WERI-Rb-1 (cell line): ENCODE measurements around the gene FAM83E.
"Not testable (repeated sequence)": the region's sequence is repeated elsewhere in the genome, so short reads cannot be mapped to it uniquely, and the experiment has no call there.

ENCODE experiments used
- DNase-seq: peaks from one replicate; pipeline ENCODE4 v3.0.0-alpha.2; 2020
- H3K27ac ChIP-seq: fragments of 250-450 bp; sonication (Bioruptor Pico); 2 replicates; pipeline ENCODE4 v1.5.1; 2020; ENCODE audit warnings: mild to moderate bottlenecking, moderate library complexity
- H3K27me3 ChIP-seq: fragments of 250-450 bp; sonication (Bioruptor Pico); 2 replicates; pipeline ENCODE4 v1.5.1; 2021; ENCODE audit warnings: mild to moderate bottlenecking, low read depth, moderate library complexity; ENCODE audit not compliant: insufficient read depth, severe bottlenecking
- H3K36me3 ChIP-seq: fragments of 250-450 bp; sonication (Bioruptor Pico); 2 replicates; pipeline ENCODE4 v1.5.1; 2020; ENCODE audit warnings: mild to moderate bottlenecking, moderate library complexity
- H3K4me3 ChIP-seq: 2 replicates; pipeline ENCODE4 v1.5.1; 2011; ENCODE audit warnings: low read depth, mild to moderate bottlenecking, control low read depth, low read length
- H3K9me3 ChIP-seq: fragments of 250-450 bp; sonication (Bioruptor Pico); 2 replicates; pipeline ENCODE4 v1.5.1; 2021; ENCODE audit warnings: mild to moderate bottlenecking, moderate library complexity; ENCODE audit not compliant: severe bottlenecking
- TF ChIP-seq, protein P1 (sequence below): IDR thresholded peaks from 2 replicates; pipeline ENCODE4 v1.5.1; 2011; ENCODE audit warnings: low read depth, mild to moderate bottlenecking, control low read depth, inconsistent platforms, low read length

Gene FAM83E

GRCh38 chr19:48588670-48589401, 26.0 kb downstream of the FAM83E start:
- Histone ChIP-seq H3K9me3 (no peaks in the 10 kb centered on the region), H3K4me3 (peak overlapping the region; percentile 39), H3K36me3 (no peaks in the 10 kb centered on the region), H3K27me3 (no peaks in the 10 kb centered on the region), H3K27ac (no peak overlapping the region)
- TF ChIP-seq, protein P1, sequence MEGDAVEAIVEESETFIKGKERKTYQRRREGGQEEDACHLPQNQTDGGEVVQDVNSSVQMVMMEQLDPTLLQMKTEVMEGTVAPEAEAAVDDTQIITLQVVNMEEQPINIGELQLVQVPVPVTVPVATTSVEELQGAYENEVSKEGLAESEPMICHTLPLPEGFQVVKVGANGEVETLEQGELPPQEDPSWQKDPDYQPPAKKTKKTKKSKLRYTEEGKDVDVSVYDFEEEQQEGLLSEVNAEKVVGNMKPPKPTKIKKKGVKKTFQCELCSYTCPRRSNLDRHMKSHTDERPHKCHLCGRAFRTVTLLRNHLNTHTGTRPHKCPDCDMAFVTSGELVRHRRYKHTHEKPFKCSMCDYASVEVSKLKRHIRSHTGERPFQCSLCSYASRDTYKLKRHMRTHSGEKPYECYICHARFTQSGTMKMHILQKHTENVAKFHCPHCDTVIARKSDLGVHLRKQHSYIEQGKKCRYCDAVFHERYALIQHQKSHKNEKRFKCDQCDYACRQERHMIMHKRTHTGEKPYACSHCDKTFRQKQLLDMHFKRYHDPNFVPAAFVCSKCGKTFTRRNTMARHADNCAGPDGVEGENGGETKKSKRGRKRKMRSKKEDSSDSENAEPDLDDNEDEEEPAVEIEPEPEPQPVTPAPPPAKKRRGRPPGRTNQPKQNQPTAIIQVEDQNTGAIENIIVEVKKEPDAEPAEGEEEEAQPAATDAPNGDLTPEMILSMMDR, result peak; percentile 91
- peak; percentile 86 for DNase-seq

DNA sequence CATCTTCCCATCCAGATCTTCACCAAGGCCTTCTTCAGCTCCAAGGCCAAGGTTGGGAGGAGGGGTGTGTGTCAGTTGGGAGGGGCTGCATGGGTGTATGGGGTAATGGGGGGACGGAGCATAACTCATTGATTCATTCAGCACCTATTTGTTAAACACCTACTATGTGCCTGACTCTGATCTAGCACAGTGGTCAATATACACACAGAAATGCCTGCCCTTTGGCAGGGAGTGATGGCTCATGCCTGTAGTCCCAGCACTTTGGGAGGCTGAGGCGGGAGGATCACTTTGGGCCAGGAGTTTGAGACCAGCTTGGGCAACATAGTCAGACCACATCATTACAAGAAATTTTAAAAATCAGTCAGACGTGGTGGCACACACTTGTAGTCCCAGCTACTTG, 27.5 kb downstream of the FAM83E start:
- no peaks in the 10 kb centered on the region for H3K36me3 ChIP-seq
- H3K27ac ChIP-seq, result no peak overlapping the region
- no peak overlapping the region for H3K4me3 ChIP-seq
- TF ChIP-seq, protein P1, result no peak
- H3K27me3 ChIP-seq, result no peaks in the 10 kb centered on the region
- no peak for DNase-seq
- no peaks in the 10 kb centered on the region for H3K9me3 ChIP-seq

DNA sequence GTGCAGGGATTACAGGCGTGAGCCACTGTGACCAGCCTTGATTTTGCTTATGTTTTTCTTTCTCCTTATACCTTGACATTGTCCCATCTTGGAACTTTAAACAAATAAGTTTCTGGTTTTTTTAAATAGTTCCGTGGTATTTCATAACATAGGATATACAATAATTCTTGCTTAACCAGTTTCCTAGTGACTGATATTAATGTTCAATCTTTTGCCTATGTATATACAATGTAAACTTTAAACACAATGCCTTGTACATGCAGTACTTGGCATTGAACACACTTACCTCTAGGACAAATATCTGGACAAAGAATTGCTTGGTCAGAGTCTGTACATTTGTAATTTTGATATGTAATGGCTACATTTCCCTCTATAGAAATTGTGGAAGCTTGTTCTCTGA, 32.7 kb downstream of the FAM83E start:
- H3K27ac ChIP-seq, result no peak overlapping the region
- TF ChIP-seq, protein P1, result no peak
- H3K4me3 ChIP-seq, result no peak overlapping the region
- no peak for DNase-seq
- H3K27me3 ChIP-seq, result no peaks in the 10 kb centered on the region
- no peaks in the 10 kb centered on the region for H3K36me3 ChIP-seq
- no peaks in the 10 kb centered on the region for H3K9me3 ChIP-seq

- no peak overlapping the region for H3K4me3 ChIP-seq
- no peak overlapping the region for H3K27ac ChIP-seq
- TF ChIP-seq, protein P1, result no peak
- no peaks in the 10 kb centered on the region for H3K36me3 ChIP-seq
- no peaks in the 10 kb centered on the region for H3K9me3 ChIP-seq
- no peak for DNase-seq
- no peaks in the 10 kb centered on the region for H3K27me3 ChIP-seq
Observed at GRCh38 chr19:48578891-48579290, 36.0 kb downstream of the FAM83E start.

GRCh38 chr19:48577908-48578307, 37.0 kb downstream of the FAM83E start:
- H3K4me3 ChIP-seq, H3K27me3 ChIP-seq, DNase-seq, H3K36me3 ChIP-seq, H3K27ac ChIP-seq, H3K9me3 ChIP-seq: not testable (repeated sequence)

- TF ChIP-seq, protein P1, result no peak
- Histone ChIP-seq H3K27me3 (no peaks in the 10 kb centered on the region), H3K27ac (no peak overlapping the region), H3K9me3 (no peaks in the 10 kb centered on the region), H3K4me3 (no peak overlapping the region), H3K36me3 (no peaks in the 10 kb centered on the region)
- DNase-seq, result no peak
Observed at GRCh38 chr19:48575931-48576622, 38.8 kb downstream of the FAM83E start.
